ENCODE results near the gene CXCL3.

Gene CXCL3

DNA sequence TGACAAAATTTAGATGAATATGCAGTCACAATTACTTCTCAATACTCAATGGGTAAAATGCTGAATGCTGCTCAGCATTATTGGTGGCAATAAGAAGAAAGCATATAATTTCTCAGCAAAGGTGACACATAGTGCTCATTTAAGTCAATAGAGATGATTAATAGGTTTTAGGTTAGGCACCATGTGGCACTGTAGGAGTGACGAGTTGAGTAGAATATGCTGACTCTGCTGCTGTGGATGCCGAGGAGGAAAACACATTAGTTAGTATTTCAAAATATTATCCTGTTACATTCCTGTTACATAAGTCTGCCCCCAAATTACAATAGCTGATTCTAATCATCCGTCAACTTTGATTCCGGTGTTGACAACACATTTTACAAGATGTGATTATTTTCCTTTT, 26.4 kb downstream of the CXCL3 start:
- no peak for DNase-seq

DNA sequence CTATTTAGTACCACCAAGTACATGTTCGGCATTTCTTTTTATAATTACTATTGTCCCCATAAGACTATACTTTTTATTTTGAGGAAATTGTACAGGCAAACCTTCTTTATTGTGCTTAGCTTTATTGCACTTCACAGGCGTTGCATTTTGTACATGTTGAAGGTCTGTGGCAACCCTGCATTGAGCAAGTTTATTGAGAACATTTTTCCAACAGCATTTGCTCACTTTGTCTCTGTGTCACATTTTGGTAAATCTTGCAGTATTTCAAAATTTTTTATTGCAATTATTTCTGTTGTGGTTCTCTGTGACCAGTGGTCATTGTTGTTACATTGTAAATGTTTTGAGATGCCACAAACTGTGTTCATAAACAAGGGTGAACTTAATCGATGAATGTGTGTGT, 29.2 kb downstream of the CXCL3 start:
- no peak for DNase-seq

GRCh38 chr4:74006009-74006476, 32.4 kb downstream of the CXCL3 start:
- no peak for DNase-seq

GRCh38 chr4:74005528-74005927, 33.0 kb downstream of the CXCL3 start:
- no peak for DNase-seq

- no peak for DNase-seq
Observed at GRCh38 chr4:74004668-74005067, 33.8 kb downstream of the CXCL3 start.

DNA sequence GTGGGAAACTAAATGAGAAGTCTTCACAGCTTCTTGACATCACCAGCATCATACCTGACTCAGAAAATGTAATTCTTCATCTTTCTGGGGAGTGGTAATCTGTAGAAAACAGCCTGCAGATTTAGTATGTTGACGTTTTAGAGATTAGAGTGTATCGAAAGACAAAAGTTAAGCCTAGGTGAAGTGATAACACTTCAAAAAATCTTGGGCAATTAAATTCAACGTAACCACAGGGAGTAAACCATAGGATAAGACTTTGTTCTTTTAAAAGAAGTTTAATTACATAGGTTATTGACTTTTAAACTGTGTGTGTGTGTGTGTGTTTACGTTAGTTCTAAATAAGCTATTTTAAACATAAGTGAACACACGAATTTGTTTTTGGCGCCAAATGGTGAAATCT, 38.2 kb downstream of the CXCL3 start:
- DNase-seq, result no peak

GRCh38 chr4:73998040-73999011, 40.2 kb downstream of the CXCL3 start, which contains the start of gene CXCL5:
Gene CXCL5, minus strand, starts transcription at chr4:73998677. Its CDS starts 96 bp downstream, at chr4:73998581.
- no peak for DNase-seq

DNA sequence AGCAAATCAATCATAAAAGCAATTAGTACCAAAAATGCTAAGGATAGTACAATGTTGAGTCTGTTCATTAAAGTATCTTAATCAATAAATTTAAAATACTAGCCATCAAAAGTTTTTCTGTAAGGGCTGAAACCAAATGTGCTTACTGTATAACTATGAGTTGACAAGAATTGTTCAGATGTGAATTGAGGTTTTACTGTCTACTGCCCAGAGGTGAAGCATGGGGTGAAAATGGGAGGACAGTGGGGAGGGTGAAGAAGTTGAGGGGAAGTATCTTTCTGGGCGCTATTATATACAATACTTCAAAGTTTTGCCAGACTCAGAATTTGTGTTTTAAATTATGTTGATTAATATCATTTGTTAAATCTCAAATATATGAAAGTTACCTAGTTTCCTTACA, 46.4 kb downstream of the CXCL3 start:
- DNase-seq, result no peak

- DNase-seq, result no peak
Observed at GRCh38 chr4:73991742-73992000, 46.8 kb downstream of the CXCL3 start.

DNA sequence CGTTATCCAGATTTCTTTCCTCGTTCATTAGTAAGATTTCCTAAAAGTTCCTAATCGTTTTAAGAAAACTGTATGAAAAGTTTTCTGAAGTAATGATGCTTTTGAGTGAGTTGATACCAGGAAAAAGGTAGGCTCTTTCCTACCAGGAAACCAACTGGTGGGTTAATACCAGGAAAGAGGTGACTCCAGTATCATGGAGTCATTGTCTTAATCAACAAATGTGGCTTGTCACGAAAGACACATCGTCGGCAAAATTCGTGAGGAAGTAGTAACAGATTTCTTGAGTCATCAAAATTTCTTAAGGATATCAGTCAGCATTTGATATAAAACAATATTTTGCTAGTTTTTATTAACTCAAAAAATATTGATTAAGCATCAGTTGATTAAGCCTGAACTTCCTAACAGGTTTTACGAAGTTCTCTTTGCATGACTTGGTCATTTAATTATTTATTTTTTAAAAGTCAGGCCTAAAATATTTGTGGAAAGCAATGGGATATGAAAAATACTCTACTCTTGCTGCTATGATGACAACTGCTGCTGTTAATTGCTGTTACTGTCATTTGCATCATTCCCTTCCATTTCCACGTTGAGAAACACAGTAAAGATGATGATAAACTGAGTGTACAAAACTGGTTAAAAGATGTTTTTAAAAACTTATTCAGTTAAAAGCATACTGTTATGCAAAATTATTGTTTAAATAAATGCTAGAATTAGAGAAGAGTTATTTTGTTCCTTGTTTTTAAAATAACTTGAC, 47.3 kb downstream of the CXCL3 start:
- no peak for DNase-seq

DNA sequence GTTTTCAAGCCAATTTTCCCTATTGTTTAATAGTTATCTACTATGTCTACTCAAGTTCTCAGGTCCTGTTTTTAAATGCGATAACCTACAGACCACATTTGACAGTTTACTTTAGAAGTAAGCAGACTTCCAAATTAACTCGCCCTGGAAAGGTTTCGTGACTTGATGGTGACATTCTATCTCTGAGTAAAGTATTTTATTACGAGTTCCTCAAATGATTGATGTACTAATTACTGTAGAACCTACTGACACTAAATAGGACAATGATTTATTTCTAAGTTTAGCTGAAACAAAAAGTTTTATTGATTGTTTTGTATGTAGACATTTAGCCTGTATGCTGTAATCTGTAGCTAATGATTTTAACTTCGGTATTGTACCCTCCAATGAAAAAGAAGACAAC, 48.6 kb downstream of the CXCL3 start:
- DNase-seq, result no peak

DNA sequence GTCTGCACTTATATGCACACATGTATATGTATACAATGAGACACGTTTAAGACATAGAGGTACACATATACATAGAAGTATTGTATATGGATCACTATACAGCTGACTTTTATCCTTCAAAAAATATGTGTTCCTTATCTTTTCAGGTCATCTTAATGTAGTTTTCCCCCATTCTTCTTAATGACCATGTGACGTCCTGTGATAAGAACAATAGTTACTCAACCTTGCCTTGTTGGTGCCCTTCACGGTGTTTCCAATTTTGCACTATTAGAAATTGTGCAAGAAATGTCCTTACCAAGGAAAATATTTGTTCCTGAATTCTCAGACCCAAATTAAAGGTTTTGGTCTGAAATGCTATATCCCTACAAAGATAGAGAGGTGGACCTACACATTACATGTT, 49.5 kb downstream of the CXCL3 start:
- DNase-seq, result no peak

DNA sequence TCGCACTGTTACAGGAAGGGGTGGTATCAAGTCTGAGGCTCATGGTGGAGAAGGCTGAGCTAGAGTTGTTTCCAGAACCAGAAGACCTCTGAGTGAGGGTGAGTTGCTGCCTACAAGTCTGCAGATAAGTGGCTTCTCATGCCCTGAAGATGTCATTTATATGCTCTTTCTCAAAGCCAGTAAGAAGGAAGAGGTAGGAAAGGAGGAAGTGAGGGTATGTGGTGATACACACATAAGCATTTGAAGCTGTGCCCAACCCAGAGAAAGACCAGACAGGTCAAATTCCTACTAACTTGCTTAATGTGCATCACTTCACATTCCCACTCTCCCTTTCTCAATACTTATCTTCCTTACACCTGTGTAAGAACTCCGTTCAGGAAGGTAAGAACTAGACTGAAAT, 50.4 kb downstream of the CXCL3 start, which contains the start of gene PPBP:
Gene PPBP, minus strand, starts transcription at position 130 of the 400 bp plus-strand sequence. Its CDS starts 87 bp downstream, at position 43.
- no peak for DNase-seq
